GM12875 (cell line): ENCODE measurements around the gene IGF2BP1.
"Not testable (repeated sequence)": the region's sequence is repeated elsewhere in the genome, so short reads cannot be mapped to it uniquely, and the experiment has no call there.

Source experiments
- H3K4me3 ChIP-seq: one replicate; pipeline ENCODE4 v1.5.1; 2011; ENCODE audit warnings: low read depth, low read length, control low read depth
- TF ChIP-seq, protein P1 (sequence below): IDR thresholded peaks from 2 replicates; pipeline ENCODE4 v1.5.1; 2011; ENCODE audit warnings: low read depth, mild to moderate bottlenecking, control low read depth, inconsistent platforms, low read length, moderate library complexity, borderline replicate concordance; ENCODE audit not compliant: insufficient read depth

Gene IGF2BP1

DNA sequence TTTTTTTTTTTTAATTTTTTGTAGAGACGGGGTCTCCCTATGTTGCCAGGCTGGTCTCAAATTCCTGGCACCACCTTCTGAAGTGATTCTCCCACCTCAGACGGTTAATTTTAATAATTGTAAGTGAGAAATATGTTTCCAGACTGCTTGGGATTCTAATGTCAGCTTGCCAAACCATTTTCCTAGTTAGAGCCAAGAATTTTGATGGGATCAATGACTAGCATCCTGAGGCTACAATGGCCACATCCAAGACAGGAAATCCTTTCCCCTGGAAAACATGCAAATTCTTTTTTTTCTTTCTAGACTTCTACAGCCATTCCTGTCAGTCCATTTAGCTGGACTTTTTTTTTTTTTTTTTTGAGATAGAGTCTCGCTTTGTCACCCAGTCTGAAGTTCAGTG is 32.6 kb downstream of the IGF2BP1 start:
- TF ChIP-seq, protein P1, sequence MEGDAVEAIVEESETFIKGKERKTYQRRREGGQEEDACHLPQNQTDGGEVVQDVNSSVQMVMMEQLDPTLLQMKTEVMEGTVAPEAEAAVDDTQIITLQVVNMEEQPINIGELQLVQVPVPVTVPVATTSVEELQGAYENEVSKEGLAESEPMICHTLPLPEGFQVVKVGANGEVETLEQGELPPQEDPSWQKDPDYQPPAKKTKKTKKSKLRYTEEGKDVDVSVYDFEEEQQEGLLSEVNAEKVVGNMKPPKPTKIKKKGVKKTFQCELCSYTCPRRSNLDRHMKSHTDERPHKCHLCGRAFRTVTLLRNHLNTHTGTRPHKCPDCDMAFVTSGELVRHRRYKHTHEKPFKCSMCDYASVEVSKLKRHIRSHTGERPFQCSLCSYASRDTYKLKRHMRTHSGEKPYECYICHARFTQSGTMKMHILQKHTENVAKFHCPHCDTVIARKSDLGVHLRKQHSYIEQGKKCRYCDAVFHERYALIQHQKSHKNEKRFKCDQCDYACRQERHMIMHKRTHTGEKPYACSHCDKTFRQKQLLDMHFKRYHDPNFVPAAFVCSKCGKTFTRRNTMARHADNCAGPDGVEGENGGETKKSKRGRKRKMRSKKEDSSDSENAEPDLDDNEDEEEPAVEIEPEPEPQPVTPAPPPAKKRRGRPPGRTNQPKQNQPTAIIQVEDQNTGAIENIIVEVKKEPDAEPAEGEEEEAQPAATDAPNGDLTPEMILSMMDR: no peak
- H3K4me3 ChIP-seq: no peak overlapping the region

DNA sequence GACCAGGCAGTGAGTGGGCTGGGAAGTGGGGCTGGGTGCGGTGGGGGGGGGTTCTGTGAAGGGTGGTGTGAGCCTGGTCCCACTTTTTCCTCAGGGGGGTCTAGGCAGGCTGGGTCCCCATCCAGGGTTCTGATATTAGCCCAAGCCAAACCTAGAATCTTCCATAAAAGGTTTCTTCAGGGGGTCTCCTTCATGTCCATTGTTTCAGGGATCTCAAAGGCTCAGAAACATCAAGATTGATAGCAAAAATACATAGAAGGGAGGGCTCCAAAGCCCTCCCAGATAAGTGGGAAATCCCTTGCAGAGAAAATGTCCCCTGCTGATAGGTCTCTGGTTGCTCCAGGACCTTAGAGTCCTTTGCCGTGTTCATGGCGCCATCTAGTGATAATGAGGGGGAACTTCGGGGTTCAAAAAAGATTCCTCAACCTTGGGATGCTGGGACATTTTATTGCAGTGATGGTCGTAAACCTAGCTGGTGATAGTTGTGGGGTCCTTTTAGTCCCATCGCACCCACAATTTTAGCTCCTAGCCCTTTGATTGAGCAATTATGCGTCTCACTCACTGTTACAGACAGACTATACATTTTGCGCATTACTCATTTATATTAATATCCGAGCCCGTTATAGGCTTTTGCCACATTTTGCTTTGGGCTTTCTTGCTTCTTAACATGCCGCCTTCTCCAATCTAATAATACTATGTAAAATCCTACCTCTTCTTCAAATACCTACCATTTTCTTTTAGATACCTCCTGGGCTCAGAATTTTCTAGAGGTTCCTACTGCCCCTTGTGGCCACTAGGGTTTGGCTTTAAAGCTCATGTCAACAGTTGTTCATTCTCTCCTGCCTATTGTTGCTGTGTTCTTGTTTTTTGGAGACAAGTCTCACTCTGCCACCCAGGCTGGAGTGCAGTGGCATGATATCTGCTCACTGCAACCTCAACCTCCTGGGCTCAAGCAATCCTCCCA is 35.1 kb downstream of the IGF2BP1 start:
- H3K4me3 ChIP-seq: no peak overlapping the region

DNA sequence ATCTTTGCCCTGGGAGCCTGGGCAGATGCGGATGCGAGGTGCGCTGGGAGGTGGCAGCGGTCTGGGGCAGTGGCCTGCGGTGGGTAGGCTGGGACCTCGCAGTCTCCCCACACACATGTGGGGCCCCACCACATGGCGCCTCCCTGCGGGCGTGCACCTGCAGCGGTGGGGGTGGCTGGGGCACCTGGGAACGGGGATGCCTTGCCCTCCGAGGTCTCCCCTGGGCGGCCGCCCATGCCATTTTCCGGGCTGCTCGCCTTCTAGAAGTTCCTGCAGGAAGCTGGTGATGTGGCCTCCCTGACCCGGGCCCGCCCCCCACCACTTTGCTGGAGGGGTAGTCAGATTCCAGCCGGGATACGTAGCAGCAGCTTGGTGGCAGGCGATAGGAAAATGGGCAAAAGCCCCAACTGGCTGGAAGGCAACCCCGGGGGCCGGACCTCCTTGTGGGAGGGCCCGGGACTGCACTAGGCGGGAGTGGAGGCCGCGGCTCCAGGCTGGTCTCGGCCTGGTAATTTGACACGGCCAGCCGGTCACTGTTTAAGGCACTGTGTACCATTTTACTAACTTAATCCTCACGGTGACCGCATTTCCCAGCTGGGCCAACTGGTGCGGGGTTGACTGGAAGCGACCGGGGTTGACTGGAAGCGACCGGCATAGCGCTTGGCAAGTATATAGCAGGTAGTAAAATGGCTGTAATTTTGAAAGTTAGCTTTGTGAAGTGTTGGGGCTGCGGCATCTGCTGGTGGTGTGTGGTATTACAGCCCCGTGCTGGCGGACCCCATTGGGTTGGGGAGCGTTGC is 38.5 kb downstream of the IGF2BP1 start:
- TF ChIP-seq, protein P1: peak; percentile 82
- no peak overlapping the region for H3K4me3 ChIP-seq

More for the DNA sequence above, 35.1 kb downstream of the IGF2BP1 start:
- TF ChIP-seq, protein P1: peak; percentile 83

DNA sequence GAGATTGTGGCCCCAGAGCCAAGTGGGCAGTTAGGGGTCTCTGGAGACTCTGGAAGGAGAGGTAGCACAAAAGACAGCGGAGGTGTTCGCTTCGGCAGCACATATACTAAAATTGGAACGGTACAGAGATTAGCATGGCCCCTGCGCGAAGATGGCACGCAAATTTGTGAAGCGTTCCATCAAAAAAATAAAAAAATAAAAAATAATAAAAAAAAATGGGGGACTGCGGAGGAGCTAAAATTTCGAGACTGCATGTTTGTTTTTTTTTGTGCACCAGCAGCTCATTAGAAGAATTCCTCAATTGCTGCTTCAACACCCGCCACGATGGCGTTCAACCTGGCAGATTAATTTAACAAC is 39.1 kb downstream of the IGF2BP1 start:
- no peak overlapping the region for H3K4me3 ChIP-seq
- TF ChIP-seq, protein P1: no peak

DNA sequence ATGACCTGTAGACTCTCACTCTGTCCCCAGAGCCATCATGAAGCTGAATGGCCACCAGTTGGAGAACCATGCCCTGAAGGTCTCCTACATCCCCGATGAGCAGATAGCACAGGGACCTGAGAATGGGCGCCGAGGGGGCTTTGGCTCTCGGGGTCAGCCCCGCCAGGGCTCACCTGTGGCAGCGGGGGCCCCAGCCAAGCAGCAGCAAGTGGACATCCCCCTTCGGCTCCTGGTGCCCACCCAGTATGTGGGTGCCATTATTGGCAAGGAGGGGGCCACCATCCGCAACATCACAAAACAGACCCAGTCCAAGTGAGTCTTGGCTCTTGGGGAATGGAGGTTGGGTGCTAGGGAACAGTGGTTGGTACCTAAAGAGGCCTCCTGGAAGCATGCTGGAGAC is 41.0 kb downstream of the IGF2BP1 start:
- no peak overlapping the region for H3K4me3 ChIP-seq
- TF ChIP-seq, protein P1: no peak

DNA sequence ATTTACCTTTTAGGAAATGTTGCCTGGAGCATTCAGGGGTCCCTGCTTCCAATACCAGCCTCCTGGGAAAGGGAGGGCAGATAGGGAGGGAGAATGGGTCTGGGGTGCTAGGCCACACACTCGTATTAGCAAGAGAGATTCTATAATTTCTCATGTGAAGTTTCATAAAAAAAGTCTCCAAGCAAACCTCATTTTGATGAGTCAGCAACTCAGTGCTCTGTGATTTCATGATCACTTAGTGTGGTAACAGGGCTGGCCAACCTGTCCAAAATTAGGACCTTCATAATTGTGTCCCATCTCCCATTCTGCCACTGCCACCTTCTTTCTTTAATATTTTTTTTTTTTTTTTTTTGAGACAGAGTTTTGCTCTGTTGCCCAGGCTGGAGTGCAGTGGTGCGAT is 41.4 kb downstream of the IGF2BP1 start:
- no peak overlapping the region for H3K4me3 ChIP-seq
- TF ChIP-seq, protein P1: no peak

DNA sequence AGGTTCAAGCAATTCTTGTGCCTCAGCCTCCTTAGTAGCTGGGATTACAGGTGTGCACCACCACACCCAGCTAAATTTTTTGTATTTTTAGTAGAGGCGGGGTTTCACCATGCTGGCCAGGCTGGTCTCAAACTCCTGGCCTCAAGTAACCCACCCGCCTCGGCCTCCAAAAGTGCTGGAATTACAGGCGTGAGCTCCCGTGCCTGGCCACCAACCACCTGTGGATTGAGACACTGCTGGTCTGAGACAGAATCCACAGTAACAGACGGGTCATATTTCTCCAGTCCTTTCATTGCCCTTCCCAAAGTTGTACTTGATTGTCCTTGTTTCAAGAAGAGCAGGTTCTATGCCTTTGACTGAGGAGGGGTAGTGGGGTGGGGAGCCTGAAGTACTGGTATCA is 42.3 kb downstream of the IGF2BP1 start:
- not testable (repeated sequence) for H3K4me3 ChIP-seq
